HPDE6-E6E7 (cell line): ENCODE data around the gene RTP3.
"Not testable (repeated sequence)": the region's sequence is repeated elsewhere in the genome, so short reads cannot be mapped to it uniquely, and the experiment has no call there.

ENCODE experiments used
- DNase-seq: peaks from one replicate; pipeline ENCODE4 v3.0.0; 2011; ENCODE audit warnings: missing footprints; ENCODE audit errors: extremely low spot score

Gene RTP3

DNA sequence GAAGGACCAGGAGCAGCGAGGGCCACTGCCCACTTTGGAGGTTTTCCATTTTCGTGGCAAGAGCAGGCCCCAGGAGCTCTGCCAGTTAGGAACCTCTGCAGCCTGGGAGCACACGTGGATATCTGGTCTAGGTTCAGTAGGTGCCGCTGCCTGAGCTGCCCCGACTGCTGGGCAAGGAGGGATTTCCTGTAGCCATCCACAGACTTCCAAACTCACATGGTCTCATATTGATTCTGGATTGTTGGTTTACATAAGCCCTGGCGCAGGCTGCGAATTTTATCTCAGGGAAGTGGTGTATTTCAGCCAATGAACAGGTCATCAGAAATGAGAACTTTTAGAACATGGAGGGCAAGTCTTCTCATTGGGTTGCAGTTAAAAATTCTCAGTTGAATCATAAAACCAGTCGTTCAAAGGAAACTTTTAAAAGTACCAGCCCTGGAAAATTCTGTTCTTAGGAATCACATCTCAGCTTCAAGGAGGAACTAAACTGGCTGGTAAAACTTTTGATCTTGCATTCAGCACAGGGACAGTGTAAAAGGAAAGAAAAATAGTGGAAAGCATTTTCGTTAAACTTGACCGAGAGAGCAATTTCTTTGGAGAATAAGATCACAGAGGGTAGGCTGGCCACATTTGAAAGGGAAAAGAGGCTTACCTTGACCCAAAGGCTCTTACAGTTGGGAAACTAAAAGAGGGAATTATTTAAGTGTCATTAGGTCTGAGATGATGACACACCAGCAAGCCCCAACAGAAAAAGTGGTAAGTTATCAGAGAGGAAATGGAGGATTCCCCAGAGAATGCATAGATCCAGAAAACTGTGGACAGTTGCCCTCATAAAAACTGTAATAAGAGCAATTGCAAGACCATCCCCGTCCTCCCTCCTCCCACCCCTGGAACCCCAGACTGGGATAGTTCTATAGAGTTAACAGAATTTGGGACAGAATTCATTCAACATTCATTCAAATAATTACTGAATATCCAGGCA lies 6.4 kb upstream of the RTP3 start:
- no peak for DNase-seq

DNA sequence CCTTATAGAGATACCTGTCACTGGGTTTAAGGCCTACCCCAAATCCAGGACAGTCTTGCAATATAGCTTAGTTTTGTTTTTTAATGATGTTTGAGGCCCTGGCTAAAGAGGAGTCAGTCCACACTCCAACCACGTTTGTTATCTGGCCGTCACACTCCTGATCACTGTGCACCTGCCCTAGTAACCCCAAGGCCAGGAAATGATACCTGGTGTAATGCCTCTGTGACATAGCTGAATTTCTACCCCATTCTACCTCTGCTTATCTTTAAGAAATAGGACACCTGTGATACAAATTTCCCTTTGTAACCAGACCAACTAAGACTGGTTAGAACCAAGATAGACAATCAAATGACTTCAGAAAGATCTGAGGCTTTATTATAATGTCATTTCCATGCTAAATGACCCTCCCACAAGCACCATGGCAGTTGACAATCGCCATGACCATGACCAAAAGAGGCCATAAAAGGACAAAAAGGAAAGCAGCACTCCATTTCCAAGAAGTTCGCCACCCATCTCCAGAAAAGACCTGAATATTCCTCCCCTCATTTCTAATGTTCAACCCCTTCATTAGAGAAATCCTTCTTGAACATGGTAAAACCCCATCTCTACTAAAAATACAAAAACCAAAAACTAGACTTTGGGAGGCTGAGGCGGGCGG lies 4.8 kb upstream of the RTP3 start:
- DNase-seq: no peak

DNA sequence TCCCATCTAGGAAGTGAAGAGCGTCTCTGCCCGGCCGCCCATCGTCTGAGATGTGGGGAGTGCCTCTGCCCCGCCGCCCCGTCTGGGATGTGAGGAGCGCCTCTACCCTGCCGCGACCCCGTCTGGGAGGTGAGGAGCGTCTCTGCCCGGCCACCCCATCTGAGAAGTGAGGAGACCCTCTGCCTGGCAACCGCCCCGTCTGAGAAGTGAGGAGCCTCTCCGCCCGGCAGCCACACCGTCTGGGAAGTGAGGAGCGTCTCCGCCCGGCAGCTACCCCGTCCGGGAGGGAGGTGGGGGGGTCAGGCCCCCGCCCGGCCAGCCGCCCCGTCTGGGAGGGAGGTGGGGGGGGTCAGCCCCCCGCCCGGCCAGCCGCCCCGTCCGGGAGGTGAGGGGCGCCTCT lies 3.3 kb upstream of the RTP3 start:
- DNase-seq: not testable (repeated sequence)

DNA sequence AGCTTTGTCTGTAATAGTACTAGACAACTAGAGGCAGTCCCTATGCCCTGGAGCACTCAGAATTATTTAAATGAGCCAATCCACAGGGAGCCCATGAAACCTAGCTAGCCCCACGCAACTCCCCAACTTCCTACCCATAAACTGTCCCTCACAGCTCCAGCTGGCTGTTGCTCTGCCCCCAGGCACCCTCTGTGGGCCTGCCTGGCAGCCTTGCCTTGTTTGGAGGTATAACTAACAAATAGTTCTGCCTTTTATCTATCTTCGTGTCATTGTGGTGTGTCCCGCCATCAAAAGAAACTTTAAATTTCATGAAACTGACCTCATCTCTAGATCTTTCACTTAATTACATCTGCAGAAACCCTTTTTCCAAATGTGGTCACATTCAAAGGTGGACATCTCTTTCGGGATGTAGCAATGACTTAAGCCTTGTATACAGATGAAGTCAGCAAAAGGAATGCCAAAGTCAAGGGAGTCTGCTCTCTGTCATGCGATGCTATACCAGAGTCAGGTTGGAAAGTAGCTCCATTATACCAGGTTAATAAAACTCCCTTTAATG lies 1.8 kb upstream of the RTP3 start:
- no peak for DNase-seq

DNA sequence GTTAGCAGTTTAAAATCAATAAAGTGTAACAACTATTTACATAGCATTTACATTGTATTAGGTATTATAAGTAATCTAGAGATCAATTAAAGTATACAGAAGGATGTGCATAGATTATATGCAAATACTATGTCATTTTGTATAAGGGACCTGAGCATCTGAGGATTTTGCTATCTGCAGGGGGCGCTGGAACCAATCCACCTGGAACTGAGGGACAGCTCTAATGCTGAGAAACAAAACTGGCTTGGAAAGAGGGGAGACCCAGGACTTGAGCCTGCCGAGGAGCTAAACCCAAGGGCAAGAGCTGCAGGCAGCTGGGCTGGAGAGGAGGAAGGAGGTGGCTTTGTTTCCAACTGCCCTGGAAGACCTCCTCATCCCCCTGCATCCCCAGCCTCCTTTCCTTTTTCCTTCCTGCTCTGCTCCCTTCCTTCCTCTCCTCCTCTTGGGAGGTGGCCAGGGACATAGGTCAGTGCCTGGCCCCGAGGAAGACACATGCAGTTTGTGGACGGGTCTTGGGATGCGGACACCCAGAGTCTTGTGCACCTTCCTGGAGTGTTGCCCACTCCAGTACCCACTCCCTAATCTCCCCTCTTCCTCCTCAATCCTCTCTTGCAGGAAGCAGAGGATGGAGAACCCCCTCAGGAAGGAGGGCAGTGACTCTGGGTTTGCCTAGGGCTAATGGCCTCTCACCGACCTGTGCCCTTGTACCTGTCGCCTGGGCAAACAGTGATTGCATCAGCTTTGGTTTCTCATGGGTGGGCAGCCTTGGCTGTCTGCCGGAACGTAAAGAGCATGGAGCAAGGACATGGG lies 825 bp upstream of the RTP3 start:
- DNase-seq: no peak

DNA sequence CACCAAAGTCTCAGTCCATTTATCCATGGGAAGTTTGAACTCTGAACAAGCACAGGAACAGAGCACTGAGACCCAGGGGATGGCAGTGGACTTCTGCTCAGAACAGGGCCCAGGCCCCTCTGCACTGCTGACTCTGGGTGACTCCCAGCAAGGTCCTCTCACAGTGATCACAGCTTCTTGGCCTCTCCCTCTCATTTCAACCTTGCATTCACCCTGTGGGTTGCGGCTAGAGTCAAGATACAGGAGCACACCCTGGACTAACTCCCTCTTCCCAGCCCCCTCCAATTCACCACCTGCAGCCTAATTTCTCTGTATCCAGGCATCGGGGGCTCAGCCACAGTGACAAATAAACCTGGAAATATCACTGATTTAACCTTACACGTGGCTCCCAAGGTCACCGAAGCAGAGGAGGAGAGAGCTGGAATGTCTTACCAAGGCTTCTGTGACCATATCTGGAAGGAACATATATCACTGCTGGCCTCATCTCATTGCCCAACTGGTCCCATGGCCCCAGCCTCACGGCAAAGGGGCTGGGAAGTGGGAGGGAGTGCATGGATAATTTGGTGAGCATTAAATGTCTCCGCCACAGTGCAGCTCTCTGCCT lies 1.2 kb downstream of the RTP3 start:
- no peak for DNase-seq

DNA sequence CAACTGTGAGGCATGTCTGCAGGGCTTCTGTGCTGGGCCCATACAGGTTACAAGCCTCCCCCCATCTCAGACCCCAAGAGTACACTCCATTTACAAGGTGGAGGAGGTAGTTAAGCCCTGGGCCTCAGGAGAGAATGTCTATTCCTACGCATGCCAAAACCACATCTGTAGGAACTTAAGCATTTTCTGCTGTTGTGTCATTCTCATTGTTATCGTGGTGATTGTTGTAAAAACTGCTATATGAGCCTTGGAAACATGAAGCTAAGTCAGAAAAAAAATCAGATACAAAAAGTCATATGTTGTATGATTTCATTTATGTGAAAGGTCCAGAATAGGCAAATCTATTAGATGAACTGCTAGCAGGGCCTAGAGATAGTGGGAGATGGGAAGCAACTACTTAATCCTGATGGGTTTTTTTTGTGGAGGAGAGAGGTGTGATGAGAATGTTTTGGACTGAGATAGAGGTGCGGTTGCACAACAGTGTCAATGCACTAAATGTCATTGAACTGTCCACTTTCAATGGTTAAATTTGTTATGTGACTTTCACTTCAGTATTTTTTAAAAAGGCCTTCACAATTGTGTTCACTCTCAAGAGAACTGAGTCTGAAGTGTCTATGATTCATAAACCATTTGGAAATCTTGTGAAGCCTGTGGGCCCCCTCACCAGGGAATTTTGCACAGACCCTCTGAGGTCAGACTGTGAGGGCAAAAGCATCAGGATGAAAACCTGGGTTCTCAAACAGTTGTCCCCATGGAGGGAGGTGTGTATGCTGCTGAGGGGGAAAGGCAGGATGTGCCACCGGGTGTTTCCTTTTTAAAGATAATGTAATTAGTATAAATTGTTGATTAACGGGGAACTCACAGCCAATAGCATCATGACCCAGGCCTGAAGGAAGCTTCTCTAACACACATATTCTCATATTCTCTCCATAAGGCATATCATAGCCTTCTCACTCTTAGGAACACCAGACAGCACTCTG lies 3.2 kb downstream of the RTP3 start:
- no peak for DNase-seq

DNA sequence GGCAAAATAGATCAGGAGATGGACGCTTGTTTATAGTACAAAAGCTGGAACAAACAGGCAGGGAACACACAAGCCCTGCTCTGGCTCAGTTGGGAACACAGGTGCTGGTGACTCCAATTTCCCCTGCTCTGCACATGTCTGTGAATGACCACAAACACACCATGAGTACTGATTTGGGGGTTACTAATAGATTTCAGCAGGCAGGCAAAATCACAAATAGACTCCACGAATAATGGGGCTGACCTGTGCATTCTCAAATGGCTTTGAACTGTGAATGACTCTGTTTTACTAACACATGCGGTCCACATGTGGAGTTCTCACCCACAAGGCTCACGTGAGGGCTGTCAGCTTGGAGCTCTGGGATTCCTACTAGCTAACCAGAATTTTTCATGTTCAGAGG lies 3.9 kb downstream of the RTP3 start:
- DNase-seq: no peak

DNA sequence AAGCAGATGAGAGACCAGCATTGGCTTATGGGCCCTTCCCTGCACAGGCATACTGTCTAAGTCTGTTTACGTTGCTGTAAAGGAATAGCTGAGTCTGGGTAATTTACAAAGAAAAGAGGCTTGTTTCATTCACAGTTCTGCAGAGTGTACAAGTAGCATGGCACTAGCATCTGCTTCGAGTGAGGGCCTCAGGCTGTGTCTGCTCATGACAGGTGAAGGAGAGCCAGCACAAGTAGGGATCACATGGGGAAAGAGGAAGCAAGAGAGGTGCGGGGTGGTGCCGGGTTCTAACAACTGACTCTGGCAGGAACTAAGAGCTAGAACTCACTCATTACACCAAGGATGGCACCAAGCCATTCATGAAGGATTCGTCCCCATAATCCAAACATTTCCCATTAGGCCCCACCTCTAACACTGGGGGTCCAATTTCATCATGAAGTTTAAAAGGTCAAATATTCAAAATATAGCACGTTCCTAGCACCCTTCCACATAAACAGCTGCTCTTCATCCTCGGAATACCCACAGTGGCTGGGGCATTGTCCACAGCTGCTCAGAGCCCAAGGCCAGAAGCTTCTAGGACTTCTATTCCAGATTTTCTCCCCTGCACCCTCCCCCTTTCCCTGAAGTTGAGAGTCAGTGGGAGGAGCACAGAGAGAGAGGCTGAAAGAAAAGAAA lies 5.6 kb downstream of the RTP3 start:
- no peak for DNase-seq

DNA sequence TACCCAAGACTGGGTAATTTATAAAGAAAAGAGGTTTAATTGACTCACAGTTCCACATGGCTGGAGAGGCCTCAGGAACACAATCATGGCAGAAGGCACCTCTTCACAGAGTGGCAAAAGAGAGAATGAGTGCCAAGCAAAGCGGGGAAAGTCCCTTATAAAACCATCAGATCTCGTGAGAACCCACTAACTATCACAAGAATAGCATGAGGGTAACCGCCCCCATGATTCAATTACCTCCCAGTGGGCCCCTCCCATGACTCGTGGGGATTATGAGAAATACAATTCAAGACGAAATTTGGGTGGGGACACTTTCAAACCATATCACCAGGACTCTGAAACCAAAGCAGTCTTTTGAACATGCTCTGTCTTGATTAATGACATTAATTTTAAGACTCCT lies 7.0 kb downstream of the RTP3 start:
- DNase-seq: no peak

DNA sequence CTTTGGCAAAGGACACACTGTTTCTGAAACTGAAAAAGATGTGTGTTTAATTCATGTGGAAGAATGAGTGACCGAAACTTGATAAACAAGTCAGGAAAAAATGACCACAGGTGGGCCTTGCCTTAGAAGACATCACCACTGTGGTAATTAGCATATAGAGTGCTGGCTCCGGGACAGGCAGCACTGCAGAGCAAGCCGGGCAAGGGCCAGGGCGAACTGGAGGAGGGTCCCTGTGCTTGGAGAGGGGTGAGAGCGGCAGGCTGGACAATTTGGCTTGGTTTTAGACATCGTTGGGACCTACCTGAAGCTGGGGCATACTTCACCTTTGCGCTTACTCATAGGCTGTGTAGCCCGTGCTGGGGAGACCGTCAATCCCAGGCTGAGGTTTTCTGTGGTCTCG lies 8.2 kb downstream of the RTP3 start:
- no peak for DNase-seq

DNA sequence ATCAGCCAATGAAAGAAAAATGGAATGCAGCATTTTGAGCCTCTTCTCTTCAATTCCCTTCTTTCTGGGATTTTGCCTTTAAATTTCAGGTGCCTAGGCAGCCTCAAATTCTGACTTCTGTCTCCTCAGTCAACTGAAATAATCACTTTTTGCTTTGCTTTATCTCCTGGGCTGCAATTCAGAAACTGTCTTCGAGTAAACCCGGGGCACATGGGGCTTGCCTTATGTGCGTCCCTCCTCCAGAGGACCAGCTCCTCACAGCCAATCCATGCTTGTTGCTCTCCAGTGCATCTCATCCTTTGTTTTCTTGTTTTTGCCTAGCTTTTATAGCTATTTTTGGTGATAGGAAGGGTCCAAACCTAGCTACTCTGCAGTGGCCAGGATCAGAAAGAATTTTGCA lies 8.8 kb downstream of the RTP3 start:
- no peak for DNase-seq

DNA sequence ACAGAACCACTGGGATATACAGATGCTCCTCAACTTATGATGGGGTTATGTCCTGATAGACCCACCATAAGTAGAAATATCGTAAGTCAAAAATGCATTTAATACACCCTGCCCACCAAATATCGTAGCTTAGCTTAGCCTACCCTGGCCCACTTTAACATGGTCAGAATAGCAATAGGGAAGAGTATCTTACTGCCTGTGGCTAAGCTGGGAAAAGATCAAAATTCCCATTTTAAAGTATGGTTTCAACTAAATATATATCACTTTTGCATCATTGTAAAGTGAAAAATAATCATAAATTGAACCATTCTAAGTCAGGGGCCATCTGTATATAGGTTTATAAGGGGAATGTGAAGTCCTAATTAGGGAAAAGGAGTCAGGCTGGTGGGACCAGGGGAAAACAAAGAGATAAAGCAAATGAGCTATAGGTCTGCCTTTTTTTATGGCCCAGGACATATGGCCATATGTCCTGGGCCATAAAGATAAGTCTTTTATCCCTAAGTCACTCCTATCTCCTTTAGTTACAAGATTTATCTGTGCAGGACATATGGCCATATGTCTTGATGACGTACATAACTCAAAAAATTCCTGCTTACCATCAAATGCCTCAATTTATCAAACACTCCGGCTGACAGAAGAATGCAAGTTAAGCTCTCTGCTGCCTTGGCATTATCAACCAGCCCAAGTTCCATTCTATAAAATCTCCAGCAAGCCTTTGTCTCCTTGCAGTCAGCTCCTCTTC lies 11.2 kb downstream of the RTP3 start:
- no peak for DNase-seq

DNA sequence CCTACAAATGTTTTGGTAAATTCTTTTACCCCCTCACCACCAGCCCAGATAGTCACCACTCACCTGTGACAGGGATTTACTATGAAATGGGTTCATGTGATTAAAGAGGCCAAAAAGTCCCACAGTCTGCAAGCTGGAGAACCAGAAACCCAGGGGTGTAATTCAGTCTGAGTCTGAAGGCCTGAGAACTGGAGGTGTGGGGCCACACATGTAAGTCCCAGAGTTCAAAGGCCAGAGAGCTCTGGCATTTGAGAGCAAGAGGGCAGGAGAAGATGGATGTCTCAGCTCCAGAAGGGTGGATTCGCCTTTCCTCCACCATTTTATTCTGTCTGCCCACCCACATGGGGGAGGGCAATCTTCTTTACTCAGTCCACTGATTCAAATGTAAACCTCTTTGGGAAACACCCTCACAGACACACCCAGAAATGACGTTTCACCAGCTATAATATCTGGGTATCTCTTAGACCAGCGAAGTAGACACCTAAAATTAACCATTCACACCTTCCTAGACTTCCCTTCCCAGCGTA lies 11.9 kb downstream of the RTP3 start:
- no peak for DNase-seq

DNA sequence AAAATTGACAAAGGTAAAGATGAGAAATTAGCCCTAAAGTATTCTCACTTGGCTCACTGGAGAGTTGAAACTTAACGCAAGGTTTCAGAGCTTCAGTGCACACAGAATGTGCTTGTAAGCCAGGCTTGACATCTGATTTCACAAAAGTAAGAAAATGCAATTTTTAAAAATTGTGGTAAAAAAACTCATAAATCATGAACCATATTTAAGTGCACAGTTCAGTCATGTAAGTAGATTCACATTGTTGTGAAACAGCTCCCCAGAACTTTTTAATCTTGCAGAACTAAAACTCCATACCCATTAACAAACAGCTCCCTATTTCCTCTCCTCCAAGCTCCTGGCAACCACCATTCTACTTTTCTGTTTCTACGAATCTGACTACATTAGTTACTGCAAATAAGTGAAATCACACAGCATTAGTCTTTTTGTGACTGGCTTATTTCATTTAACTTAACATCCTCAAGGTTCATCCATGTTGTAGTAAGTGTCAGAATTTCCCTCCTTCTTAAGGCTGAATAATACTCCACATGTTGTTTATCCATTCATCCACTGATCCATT lies 14.5 kb downstream of the RTP3 start:
- no peak for DNase-seq

DNA sequence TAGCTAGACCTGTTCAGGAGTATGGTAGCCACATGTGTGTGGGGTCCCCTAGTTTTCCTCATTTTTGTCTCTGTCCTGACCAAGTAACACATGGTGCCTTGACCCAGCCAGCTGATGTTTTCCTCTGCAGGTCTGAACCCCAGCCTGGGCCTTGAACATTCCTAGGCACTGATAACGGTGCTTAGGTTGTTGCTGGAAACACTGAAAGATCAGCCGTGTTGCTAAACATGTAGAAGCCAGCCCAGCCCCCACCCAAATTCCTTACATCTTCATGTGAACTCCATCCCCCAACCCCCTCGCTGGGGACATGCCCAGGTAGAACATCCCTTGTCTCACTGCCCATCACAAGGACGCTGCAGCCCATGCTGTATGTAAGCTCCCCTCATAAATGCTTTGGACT lies 18.7 kb downstream of the RTP3 start:
- DNase-seq: no peak

DNA sequence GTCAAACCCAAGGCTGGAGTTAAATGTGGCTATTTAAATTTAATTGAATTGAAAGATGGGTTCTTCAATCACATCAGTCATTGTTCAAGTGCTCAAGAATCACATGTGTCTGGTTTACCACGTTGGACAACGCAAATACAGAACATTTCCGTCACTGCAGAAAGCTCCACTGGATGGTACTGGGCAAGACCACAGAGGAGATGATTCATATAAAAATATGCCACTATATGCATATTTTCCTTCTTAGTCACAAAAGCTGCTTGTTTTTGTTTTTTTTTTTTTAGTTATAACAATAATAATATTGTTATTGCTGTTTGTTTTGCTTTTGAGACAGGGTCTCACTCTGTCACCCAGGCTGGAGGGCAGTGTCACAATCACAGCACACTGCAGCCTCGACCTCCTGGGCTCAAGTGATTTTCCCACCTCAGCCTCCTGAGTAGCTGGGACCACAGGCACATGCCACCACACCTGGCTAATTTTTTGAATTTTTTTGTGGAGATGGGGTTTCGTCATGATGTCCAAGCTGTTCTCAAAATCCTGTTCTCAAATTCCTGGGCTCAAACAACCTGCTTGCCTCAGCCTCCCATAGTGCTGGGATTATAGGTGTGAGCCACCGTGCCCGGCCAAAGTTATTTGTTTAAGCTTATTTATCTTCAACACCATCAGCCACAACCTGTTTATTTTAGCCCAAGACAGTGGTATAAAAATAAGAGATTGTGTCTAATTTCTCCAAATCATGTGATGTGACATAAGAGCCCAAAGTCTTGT lies 19.4 kb downstream of the RTP3 start:
- peak; percentile 12 for DNase-seq

DNA sequence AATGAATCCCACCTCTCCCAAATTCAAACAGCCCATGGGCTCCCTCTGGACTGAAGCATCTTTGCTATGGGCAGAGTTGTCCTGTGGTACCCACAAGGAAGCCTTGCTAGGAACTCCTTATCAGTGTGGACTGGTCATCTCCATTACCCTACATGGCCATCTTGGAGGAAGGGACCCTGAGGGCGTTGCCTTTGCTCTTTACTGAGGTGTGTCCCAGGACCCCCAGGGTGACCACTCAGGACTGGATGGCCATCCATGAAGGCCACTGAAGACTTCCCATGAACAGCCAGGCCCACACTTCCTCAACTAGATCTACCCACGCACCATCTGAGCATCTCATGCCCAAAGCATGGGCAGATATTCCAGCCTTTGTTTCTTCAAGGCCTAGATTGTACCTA lies 20.0 kb downstream of the RTP3 start:
- DNase-seq: no peak
